ENCODE data around the gene CARMIL3.
"Not testable (repeated sequence)": the region's sequence is repeated elsewhere in the genome, so short reads cannot be mapped to it uniquely, and the experiment has no call there.

Gene CARMIL3

DNA sequence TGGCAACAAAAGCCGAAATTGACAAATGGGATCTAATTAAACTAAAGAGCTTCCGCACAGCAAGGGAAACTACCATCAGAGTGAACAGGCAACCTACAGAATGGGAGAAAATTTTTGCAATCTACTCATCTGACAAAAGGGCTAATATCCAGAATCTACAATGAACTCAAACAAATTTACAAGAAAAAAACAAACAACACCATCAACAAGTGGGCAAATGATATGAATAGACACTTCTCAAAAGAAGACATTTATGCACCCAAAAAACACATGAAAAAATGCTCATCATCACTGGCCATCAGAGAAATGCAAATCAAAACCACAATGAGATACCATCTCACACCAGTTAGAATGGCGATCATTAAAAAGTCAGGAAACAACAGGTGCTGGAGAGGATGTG, 22.1 kb upstream of the CARMIL3 start:
- not testable (repeated sequence) for H3K4me3 ChIP-seq (replicated peaks; ENCODE audit: low read depth, low read length); DNase-seq (ENCODE audit: low read depth)

- H3K4me3 ChIP-seq (replicated peaks; ENCODE audit: low read depth, low read length); DNase-seq (ENCODE audit: low read depth): not testable (repeated sequence)
These were observed 20.5 kb upstream of the CARMIL3 start for GRCh38 chr14:24031331-24031730.

DNA sequence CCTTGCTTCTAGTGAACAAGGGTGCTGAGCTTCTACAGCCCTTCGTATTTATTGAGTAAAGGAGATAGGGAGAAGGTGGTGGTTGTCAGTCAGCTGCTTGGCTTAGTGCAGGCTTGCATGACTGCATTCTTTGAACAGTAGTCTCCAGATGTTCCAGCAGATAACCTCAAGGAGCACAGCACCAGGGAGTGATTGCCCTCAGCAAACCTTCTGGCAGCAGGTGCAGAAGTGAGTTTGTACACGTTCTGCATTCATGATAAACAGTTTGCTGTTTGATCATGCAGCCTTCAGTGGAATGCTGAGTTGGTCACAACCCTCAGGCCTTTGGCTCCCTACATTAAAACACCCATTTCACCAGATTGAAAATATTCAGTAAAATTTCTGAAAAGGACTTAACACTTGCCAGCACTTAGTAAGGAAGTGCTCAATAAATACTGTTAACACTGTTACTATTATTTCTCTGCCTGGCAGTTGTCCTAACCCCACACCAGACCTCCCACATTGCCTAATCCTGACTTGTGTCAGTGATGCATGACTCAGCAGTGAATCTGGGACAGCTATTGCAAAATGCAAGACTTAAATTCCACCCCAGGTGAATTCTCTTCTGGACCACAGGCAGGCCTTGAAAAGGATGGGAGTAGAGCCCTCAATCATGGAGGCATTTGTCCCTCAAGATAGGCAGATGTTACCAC, 18.9 kb upstream of the CARMIL3 start:
- no peak for TF ChIP-seq CTCF (IDR thresholded peaks at IDR 0.05; ENCODE audit: low read length, missing control alignments)
- peak; percentile 92 for DNase-seq (ENCODE audit: low read depth)
- no peak overlapping the region for H3K4me3 ChIP-seq (replicated peaks; ENCODE audit: low read depth, low read length)

- not testable (repeated sequence) for DNase-seq (ENCODE audit: low read depth); H3K4me3 ChIP-seq (replicated peaks; ENCODE audit: low read depth, low read length)
These were observed 16.0 kb upstream of the CARMIL3 start for GRCh38 chr14:24035769-24036168.

DNA sequence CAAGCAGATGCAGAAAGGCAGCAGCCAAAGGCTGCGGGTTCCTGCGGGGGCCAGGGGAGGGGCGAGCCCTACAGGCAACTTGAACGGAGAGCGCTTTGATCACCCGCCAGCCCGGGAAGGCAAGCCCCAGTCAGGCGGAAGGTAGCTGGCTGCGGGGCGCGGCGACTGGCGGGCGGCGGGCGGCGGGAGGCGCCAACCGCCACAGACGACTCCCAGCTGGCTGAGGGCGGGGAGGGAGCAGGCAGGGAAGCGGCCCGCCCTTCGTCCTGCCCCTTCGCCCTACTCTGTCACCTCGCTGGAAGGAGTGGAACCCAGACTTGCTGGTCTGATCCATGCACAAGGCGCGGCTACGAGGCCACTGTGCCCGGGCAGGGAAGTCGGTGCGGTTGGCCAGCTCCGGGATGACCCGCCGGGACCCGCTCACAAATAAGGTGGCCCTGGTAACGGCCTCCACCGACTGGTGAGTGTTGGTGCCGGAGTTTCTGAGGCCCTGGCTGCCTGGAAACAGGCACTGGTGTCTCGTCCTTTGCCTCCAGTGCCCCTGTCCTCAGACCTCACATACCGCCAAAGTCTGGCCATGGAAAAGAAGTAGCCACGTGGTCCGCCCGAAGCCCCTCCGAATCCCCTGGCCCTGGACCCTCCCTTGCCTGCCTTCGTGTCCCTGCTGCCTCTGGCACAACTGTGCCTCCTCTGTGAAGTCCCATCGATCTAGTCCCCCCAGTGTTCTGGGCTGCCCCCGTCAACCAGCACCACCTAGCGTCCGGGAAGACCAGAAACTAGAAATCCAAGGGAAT, 15.4 kb upstream of the CARMIL3 start:
- peak overlapping the region; percentile 58 for H3K4me3 ChIP-seq (replicated peaks; ENCODE audit: low read depth, low read length)
- TF ChIP-seq CTCF (IDR thresholded peaks at IDR 0.05; ENCODE audit: low read length, missing control alignments): peak; percentile 80
- peak; percentile 61 for DNase-seq (ENCODE audit: low read depth)

DNA sequence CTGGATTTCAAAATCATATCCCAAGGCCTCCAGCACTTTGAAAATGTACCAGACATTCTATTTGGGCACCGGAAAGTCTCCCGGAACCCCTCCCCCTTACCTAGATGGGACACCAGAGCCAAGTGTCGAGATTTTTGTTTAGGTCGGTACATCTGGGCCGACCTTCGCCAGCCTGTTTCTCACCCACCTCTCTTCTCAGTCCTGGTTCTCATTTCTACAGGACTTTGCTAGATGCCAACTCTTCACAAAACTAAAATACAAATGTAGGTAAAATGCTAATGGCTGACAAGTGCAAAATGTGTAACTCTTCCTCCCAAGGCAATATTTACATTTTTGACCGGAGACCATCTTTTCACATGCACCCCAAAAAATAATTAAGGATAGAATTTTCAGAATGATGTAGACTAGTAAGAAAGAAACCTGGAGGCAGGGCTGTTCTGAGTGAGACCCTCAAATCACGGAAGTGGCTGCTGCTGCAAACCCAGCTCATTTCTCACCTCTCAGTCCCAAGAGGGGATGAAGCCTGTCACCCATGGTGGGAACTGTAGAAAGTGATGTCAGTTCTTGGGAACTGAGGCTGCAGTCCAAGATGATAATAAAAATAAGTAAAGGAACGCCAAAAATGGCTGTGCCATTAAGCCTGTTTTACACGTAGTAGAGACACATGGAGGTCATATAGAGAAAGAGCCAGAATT, 14.7 kb upstream of the CARMIL3 start:
- DNase-seq (ENCODE audit: low read depth); H3K4me3 ChIP-seq (replicated peaks; ENCODE audit: low read depth, low read length): not testable (repeated sequence)

DNA sequence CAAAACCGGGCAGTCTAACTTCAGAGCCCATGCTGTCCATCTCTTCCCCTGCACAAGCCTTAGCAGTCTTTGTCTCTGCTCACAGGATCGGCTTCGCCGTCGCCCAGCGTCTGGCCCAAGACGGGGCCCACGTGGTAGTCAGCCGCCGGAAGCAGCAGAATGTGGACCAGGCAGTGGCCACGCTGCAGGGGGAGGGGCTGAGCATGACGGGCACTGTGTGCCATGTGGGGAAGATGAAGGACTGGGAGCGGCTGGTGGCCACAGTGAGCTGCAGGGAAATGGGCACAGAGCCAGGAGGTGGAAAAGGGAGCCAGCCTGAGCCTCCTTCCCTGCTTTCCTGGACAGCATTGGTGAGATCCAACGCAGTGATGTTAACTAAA, 14.2 kb upstream of the CARMIL3 start:
- H3K4me3 ChIP-seq (replicated peaks; ENCODE audit: low read depth, low read length): no peak overlapping the region
- TF ChIP-seq CTCF (IDR thresholded peaks at IDR 0.05; ENCODE audit: low read length, missing control alignments): no peak
- DNase-seq (ENCODE audit: low read depth): no peak

DNA sequence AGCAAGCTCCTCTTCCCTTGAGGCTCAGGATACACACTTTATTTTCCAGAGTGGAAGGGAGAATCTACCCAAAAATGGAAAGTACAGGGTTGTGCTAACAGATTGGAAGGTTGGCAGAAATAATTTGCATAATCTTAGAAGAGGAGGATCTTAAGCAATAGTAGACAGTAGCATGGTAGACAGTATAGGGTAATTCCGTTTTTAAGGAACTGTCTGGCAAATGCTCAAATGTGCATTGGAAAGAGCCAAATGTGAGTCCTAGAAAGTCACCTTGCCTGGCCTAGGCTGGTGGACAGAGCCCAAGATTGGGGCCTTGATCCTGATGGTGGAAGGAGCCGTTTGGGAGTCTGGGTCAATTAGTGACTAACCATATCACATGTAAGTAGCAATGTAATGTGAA, 13.1 kb upstream of the CARMIL3 start:
- no peak for TF ChIP-seq CTCF (IDR thresholded peaks at IDR 0.05; ENCODE audit: low read length, missing control alignments)
- H3K4me3 ChIP-seq (replicated peaks; ENCODE audit: low read depth, low read length): no peak overlapping the region
- DNase-seq (ENCODE audit: low read depth): no peak

DNA sequence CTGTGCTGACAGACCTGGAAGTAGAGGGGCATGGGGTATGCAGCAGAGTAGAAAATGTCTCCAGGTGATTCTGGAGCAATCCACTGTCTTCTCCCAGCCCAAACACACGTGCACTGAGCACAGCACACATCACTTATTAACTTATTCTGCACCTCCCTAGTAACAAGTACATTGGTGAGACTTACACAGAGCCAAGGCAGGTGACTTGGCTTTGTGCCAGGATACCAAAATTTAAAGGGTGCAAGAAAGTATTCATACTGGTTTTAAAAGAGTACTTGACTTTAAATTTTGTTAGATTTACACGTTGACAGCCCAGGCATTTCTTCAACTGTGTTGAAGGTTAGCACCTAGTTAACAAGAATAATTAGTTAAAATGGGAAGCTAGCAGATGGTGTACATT, 11.1 kb upstream of the CARMIL3 start:
- no peak for TF ChIP-seq CTCF (IDR thresholded peaks at IDR 0.05; ENCODE audit: low read length, missing control alignments)
- no peak overlapping the region for H3K4me3 ChIP-seq (replicated peaks; ENCODE audit: low read depth, low read length)
- no peak for DNase-seq (ENCODE audit: low read depth)
